Karpas-422 (cell line): ENCODE results near the gene COX5A. TPM values are rescaled to one million over a fixed set of nuclear protein-coding genes. Genes with fewer than 3 reads are reported as not detected.

Experiments used
- DNase-seq: peaks from one replicate; pipeline ENCODE4 v3.0.0-alpha.2; 2015
- H2AFZ ChIP-seq: fragments of 200-600 bp; sonication (generic); 2 replicates; pipeline ENCODE4 v1.6.1; 2014; ENCODE audit warnings: antibody characterized with exemption, low read length, mixed read lengths
- H3K27ac ChIP-seq: fragments of 200-600 bp; sonication (generic); 2 replicates; pipeline ENCODE4 v1.5.1; 2014; ENCODE audit warnings: mild to moderate bottlenecking, low read length, moderate library complexity
- H3K27me3 ChIP-seq: fragments of 200-600 bp; sonication (generic); 2 replicates; pipeline ENCODE4 v1.6.1; 2014; ENCODE audit warnings: low read length, mixed read lengths
- H3K36me3 ChIP-seq: fragments of 200-600 bp; sonication (generic); 2 replicates; pipeline ENCODE4 v1.6.1; 2014; ENCODE audit warnings: low read length, mixed read lengths; ENCODE audit not compliant: insufficient read depth
- H3K4me1 ChIP-seq: fragments of 200-600 bp; sonication (generic); 2 replicates; pipeline ENCODE4 v1.6.1; 2014; ENCODE audit warnings: mild to moderate bottlenecking, low read length, mixed read lengths
- H3K4me2 ChIP-seq: fragments of 200-600 bp; sonication (generic); 2 replicates; pipeline ENCODE4 v1.6.1; 2014; ENCODE audit warnings: low read length, low read depth, mild to moderate bottlenecking; ENCODE audit not compliant: poor library complexity, severe bottlenecking
- H3K4me3 ChIP-seq: fragments of 200-600 bp; sonication (generic); 2 replicates; pipeline ENCODE4 v1.5.1; 2014; ENCODE audit warnings: mild to moderate bottlenecking, antibody characterized with exemption, low read length, mixed read lengths
- H3K79me2 ChIP-seq: fragments of 200-600 bp; sonication (generic); 2 replicates; pipeline ENCODE4 v1.6.1; 2014; ENCODE audit warnings: mild to moderate bottlenecking, low read length, mixed read lengths
- H3K9ac ChIP-seq: fragments of 200-600 bp; sonication (generic); 2 replicates; pipeline ENCODE4 v1.6.0; 2014; ENCODE audit warnings: low read length
- H3K9me2 ChIP-seq: fragments of 200-600 bp; sonication (generic), shearing (Covaris generic); replicated peaks from 2 replicates; pipeline ENCODE4 v1.6.0; 2014; ENCODE audit warnings: mild to moderate bottlenecking, low read length, moderate library complexity; ENCODE audit not compliant: insufficient read depth
- H3K9me3 ChIP-seq: fragments of 300-700, 200-600 bp; sonication (generic); 2 replicates; pipeline ENCODE4 v1.6.1; 2014; ENCODE audit warnings: low read length, mixed read lengths
- H4K20me1 ChIP-seq: fragments of 200-600 bp; sonication (generic); 2 replicates; pipeline ENCODE4 v1.6.1; 2014; ENCODE audit warnings: mild to moderate bottlenecking, antibody characterized with exemption, low read length, low read depth; ENCODE audit not compliant: insufficient read depth
- total RNA-seq: library from RNA; depleted of rRNA; stranded (reverse); fragments of >200 nt; shearing (Covaris generic); gene quantifications from 2 replicates; pipeline ENCODE4 v1.2.3, GENCODE V29; 2014; ENCODE audit warnings: low replicate concordance

Gene COX5A
- total RNA-seq, 1 experiment from 2014 or later: 229 TPM

- Histone ChIP-seq H3K9me2 (no peaks in the 10 kb centered on the region), H3K9me3 (no peaks in the 10 kb centered on the region), H3K4me2 (peak overlapping the region; percentile 46), H3K79me2 (no peaks in the 10 kb centered on the region), H4K20me1 (peaks cover 21% of the 10 kb centered on the region), H3K4me3 (0 out of 2 replicates have a peak overlapping the region, but pooled peaks have one; percentile 26), H3K27ac (no peak overlapping the region), H3K27me3 (no peaks in the 10 kb centered on the region), H3K9ac (no peak overlapping the region), H3K4me1 (peaks cover 58% of the 10 kb centered on the region), H2AFZ (no peak overlapping the region), H3K36me3 (no peaks in the 10 kb centered on the region)
- DNase-seq: no peak
Observed at GRCh38 chr15:74958908-74959585, 21.2 kb upstream of the COX5A start.

- H3K27ac ChIP-seq: no peak overlapping the region
- H3K4me1 ChIP-seq: peaks cover 58% of the 10 kb centered on the region
- H3K9ac ChIP-seq: no peak overlapping the region
- no peak for DNase-seq
- H4K20me1 ChIP-seq: peaks cover 23% of the 10 kb centered on the region
- no peaks in the 10 kb centered on the region for H3K9me2 ChIP-seq
- no peak overlapping the region for H3K4me3 ChIP-seq
- H3K27me3 ChIP-seq: no peaks in the 10 kb centered on the region
- H3K79me2 ChIP-seq: no peaks in the 10 kb centered on the region
- no peaks in the 10 kb centered on the region for H3K9me3 ChIP-seq
- peak overlapping the region; percentile 46 for H3K4me2 ChIP-seq
- H2AFZ ChIP-seq: no peak overlapping the region
- no peaks in the 10 kb centered on the region for H3K36me3 ChIP-seq
Observed at GRCh38 chr15:74958320-74958907, 20.5 kb upstream of the COX5A start.

- peak overlapping the region; percentile 86 for H2AFZ ChIP-seq
Observed at GRCh38 chr15:74957476-74958035, 19.7 kb upstream of the COX5A start.

GRCh38 chr15:74956648-74957475 is 19.0 kb upstream of the COX5A start, which contains the start of gene RPP25:
Gene RPP25, minus strand, starts transcription at chr15:74956772. Its CDS starts 189 bp downstream, at chr15:74956583.
- Histone ChIP-seq H3K9me2 (no peaks in the 10 kb centered on the region), H3K4me2 (peak within 1 kb of the TSS; percentile 99), H3K27ac (no peak within 1 kb of the TSS), H3K36me3 (no peaks in the 10 kb centered on the region), H3K27me3 (no peaks in the 10 kb centered on the region), H3K9ac (peak within 1 kb of the TSS; percentile 68), H4K20me1 (peaks cover 23% of the 10 kb centered on the region), H3K79me2 (no peaks in the 10 kb centered on the region), H3K4me3 (peak within 1 kb of the TSS; percentile 68), H3K4me1 (peaks cover 58% of the 10 kb centered on the region), H3K9me3 (no peaks in the 10 kb centered on the region), H2AFZ (peak within 1 kb of the TSS; percentile 86)
- DNase-seq: peak; percentile 91

More at GRCh38 chr15:74957476-74958035, 19.7 kb upstream of the COX5A start:
- Histone ChIP-seq H4K20me1 (peaks cover 23% of the 10 kb centered on the region), H3K27me3 (no peaks in the 10 kb centered on the region), H3K9me3 (no peaks in the 10 kb centered on the region), H3K27ac (no peak overlapping the region), H3K9ac (peak overlapping the region; percentile 68), H3K4me3 (peak overlapping the region; percentile 68), H3K79me2 (no peaks in the 10 kb centered on the region), H3K4me2 (peak overlapping the region; percentile 99), H3K9me2 (no peaks in the 10 kb centered on the region), H3K36me3 (no peaks in the 10 kb centered on the region), H3K4me1 (peaks cover 58% of the 10 kb centered on the region)
- no peak for DNase-seq

DNA sequence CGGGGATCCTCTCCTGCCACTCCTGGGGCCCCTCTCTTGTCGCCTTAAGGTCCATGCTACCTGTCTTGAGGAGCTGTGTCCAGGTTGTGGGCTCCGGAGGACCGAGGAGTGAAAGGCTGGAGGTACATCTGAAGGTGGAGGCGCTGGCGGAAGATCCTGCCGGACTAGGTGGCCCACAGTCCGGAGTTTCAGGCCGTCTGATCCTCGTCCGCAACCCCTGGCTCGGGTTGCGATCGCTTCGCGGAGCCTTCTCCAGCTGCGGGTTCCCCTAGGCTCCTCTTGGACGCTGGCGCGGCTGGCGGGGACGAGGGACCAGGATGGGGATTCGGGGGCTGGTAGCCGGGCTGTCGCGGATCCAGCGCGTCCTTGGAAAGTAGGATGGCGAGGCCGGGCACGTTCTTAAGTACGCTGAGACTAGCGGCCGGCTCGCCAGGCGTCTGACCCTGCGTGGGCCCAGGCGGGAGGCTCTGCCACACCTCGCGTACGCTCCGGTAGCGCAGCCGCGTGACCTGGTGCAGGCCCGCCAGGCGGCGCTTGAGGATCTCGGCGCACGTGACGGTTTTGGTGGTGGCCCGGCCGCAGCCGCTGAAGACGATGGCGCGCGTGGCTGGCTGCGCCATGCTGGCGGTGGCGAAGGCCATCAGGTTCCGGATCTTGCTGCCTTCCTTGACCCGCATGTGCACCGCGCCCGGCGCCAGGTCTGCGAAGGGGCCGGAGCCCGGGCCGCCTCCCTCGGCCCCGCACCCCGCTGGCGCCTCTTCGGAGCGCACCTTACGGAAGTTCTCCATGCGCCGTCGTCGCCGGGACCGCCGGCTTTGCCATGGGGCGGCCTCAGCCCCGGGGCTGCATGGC is 18.1 kb upstream of the COX5A start:
- Histone ChIP-seq H3K27ac (no peak overlapping the region), H3K9me3 (no peaks in the 10 kb centered on the region), H3K36me3 (no peaks in the 10 kb centered on the region), H3K9me2 (no peaks in the 10 kb centered on the region), H3K9ac (peak overlapping the region; percentile 68), H2AFZ (peak overlapping the region; percentile 86; the same call in 1 of the 2 replicates), H3K27me3 (no peaks in the 10 kb centered on the region), H3K4me1 (peaks cover 58% of the 10 kb centered on the region), H3K4me3 (peak overlapping the region; percentile 68), H3K79me2 (no peaks in the 10 kb centered on the region), H3K4me2 (peak overlapping the region; percentile 99), H4K20me1 (peaks cover 23% of the 10 kb centered on the region)
- peak; percentile 84 for DNase-seq

GRCh38 chr15:74955017-74955416 is 17.1 kb upstream of the COX5A start:
- Histone ChIP-seq H3K9me3 (no peaks in the 10 kb centered on the region), H3K27ac (no peak overlapping the region), H3K36me3 (no peaks in the 10 kb centered on the region), H3K4me3 (peak overlapping the region; percentile 68; the same call in 1 of the 2 replicates), H3K27me3 (no peaks in the 10 kb centered on the region), H3K79me2 (no peaks in the 10 kb centered on the region), H3K4me1 (peaks cover 55% of the 10 kb centered on the region), H3K4me2 (peak overlapping the region; percentile 99), H4K20me1 (peaks cover 23% of the 10 kb centered on the region), H3K9ac (peak overlapping the region; percentile 68), H2AFZ (no peak overlapping the region), H3K9me2 (no peaks in the 10 kb centered on the region)
- no peak for DNase-seq

GRCh38 chr15:74954515-74954914 is 16.6 kb upstream of the COX5A start:
- Histone ChIP-seq H3K9me3 (no peaks in the 10 kb centered on the region), H3K36me3 (no peaks in the 10 kb centered on the region), H4K20me1 (peaks cover 23% of the 10 kb centered on the region), H3K79me2 (no peaks in the 10 kb centered on the region), H3K4me1 (peaks cover 50% of the 10 kb centered on the region), H3K27me3 (no peaks in the 10 kb centered on the region), H3K27ac (no peak overlapping the region), H2AFZ (no peak overlapping the region), H3K4me3 (peak overlapping the region; percentile 68; the same call in 1 of the 2 replicates), H3K4me2 (peak overlapping the region; percentile 99), H3K9me2 (no peaks in the 10 kb centered on the region), H3K9ac (peak overlapping the region; percentile 68; the same call in 1 of the 2 replicates)
- no peak for DNase-seq
